ENCODE data around the gene ANKRD10. TPM values are rescaled to one million over a fixed set of nuclear protein-coding genes. Genes with fewer than 3 reads are reported as not detected.
"Not testable (repeated sequence)": the region's sequence is repeated elsewhere in the genome, so short reads cannot be mapped to it uniquely, and the experiment has no call there.

The ANKRD10 gene
- total and polyA plus RNA-seq, 10 of the 15 experiments (the other 5 are each of a cell fraction or from before 2014, with no cell fraction given): 47.1 to 199 (median 97.2) TPM

DNA sequence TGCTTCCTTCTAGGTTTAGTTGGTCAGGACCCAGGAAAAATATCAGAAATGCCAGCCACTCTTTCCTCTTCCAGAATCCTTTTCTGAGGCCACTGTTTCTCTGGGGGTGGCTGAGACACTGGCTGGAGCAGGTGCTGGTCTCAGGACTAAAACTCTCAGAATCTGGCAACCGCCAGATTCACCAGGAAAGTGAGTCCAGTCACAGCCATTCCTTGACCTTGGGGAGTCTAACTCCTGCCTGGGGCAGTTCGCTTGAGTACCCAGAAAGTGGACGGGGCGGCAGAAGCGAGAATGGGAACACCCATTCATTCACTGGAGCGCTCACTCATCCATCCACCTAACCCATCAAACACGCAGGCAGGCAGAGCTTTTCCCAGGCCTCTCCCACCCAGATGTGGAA is 40.7 kb upstream of the ANKRD10 start:
- H3K27ac ChIP-seq (ENCODE audit: control insufficient read depth, insufficient read depth); H3K9ac ChIP-seq (ENCODE audit: control insufficient read depth, insufficient read depth, low read length); BruUV-seq (replicated peaks); intact Hi-C loops (cut with micrococcal nuclease; ENCODE audit: unreplicated experiment); SMC1A ChIA-PET (ENCODE audit: uncharacterized antibody, unreplicated experiment); H3K4me1 ChIP-seq (ENCODE audit: control insufficient read depth, insufficient read depth, low read length); DNase-seq (ENCODE audit: low read depth, low spot score); POLR2A ChIA-PET; H4K20me1 ChIP-seq (ENCODE audit: control insufficient read depth, insufficient read depth); in situ Hi-C loops (cut with MboI); H3K27me3 ChIP-seq (replicated peaks in 1 of 2; ENCODE audit: control insufficient read depth in 2 of 2, insufficient read depth in 2 of 2, low read length in 1 of 2); H2AFZ ChIP-seq (ENCODE audit: control insufficient read depth, low read depth, low read length); H3K4me3 ChIP-seq; H3K36me3 ChIP-seq (ENCODE audit: control insufficient read depth in 2 of 2, insufficient read depth in 2 of 2, low read length in 1 of 2); RAD21 ChIA-PET (ENCODE audit: unreplicated experiment); H3K79me2 ChIP-seq (ENCODE audit: control insufficient read depth, insufficient read depth, low read length); ATAC-seq; H3K4me2 ChIP-seq (ENCODE audit: control insufficient read depth, insufficient read depth); H3K9me3 ChIP-seq (replicated peaks; ENCODE audit: control insufficient read depth, insufficient read depth, low read length): not testable (repeated sequence)
- peak; percentile 52 for FAIRE-seq
- CTCF ChIA-PET: interaction anchor here (1.3 kb wide), 1 partner anchor 12 kb away, joined by 3 read pairs; no protein-coding TSS in a partner anchor
- WGBS (ENCODE audit: insufficient coverage, insufficient replicate concordance, low lambda C conversion rate, missing lambda C conversion rate): 13% methylated on average over 4 of the region's 7 CpGs

DNA sequence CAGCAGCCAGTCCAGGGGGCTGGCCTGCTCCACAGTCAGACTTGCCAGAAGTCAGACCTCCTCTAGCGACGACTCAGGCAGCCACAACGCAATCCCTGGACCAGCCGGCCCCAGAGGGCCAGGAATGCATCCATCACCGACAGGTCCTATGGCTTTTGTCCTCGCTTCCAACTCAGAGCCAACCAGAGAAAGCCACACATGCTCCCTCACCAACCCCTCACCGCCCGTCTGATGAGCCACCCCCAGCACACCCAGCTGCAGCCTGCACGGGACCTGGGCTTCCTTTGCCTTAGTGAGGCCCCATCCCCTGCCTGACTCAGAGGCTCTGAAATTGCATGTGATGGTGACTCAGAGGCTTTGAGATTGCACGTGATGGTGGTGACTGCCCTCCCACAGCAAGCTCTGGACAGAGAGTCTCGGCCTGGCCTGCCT is 40.2 kb upstream of the ANKRD10 start:
- H3K27ac ChIP-seq (ENCODE audit: control insufficient read depth, insufficient read depth); H3K36me3 ChIP-seq (ENCODE audit: control insufficient read depth in 2 of 2, insufficient read depth in 2 of 2, low read length in 1 of 2); FAIRE-seq; H3K4me3 ChIP-seq; SMC1A ChIA-PET (ENCODE audit: uncharacterized antibody, unreplicated experiment); in situ Hi-C loops (cut with MboI); H2AFZ ChIP-seq (ENCODE audit: control insufficient read depth, low read depth, low read length); H3K27me3 ChIP-seq (replicated peaks in 1 of 2; ENCODE audit: control insufficient read depth in 2 of 2, insufficient read depth in 2 of 2, low read length in 1 of 2); H3K79me2 ChIP-seq (ENCODE audit: control insufficient read depth, insufficient read depth, low read length); H4K20me1 ChIP-seq (ENCODE audit: control insufficient read depth, insufficient read depth); DNase-seq (ENCODE audit: low read depth, low spot score); H3K9ac ChIP-seq (ENCODE audit: control insufficient read depth, insufficient read depth, low read length); H3K4me2 ChIP-seq (ENCODE audit: control insufficient read depth, insufficient read depth); intact Hi-C loops (cut with micrococcal nuclease; ENCODE audit: unreplicated experiment); H3K4me1 ChIP-seq (ENCODE audit: control insufficient read depth, insufficient read depth, low read length); BruUV-seq (replicated peaks); RAD21 ChIA-PET (ENCODE audit: unreplicated experiment); H3K9me3 ChIP-seq (replicated peaks; ENCODE audit: control insufficient read depth, insufficient read depth, low read length): not testable (repeated sequence)
- ATAC-seq: peak; percentile 77
- WGBS (ENCODE audit: insufficient coverage, insufficient replicate concordance, low lambda C conversion rate, missing lambda C conversion rate): 47% methylated on average over 11 of the region's 11 CpGs
- ChIA-PET POLR2A (interaction anchor here (0.6 kb wide), 1 partner anchor 483 kb away, joined by 3 read pairs; no protein-coding TSS in a partner anchor), CTCF (interaction anchor here (0.7 to 1.3 kb wide), 2 partner anchors 12 to 262 kb away, joined by 3 read pairs; no protein-coding TSS in a partner anchor)
- 0 out of 2 replicates have a peak, but pooled peaks have one; percentile 13 for TF ChIP-seq RAD51 (IDR thresholded peaks at IDR 0.05)
- TF ChIP-seq BHLHE40 (IDR thresholded peaks at IDR 0.05; ENCODE audit: borderline replicate concordance in 1 of 2, low read depth in 2 of 2, low read length in 1 of 2): peak; percentile 73 to 96
- TF ChIP-seq JUNB (IDR thresholded peaks at IDR 0.05): peak; percentile 44; the same call in 1 of the 2 replicates
- 0 out of 2 replicates have a peak, but pooled peaks have one; percentile 25 for TF ChIP-seq TCF12 (IDR thresholded peaks at IDR 0.05; ENCODE audit: low read depth, low read length)

DNA sequence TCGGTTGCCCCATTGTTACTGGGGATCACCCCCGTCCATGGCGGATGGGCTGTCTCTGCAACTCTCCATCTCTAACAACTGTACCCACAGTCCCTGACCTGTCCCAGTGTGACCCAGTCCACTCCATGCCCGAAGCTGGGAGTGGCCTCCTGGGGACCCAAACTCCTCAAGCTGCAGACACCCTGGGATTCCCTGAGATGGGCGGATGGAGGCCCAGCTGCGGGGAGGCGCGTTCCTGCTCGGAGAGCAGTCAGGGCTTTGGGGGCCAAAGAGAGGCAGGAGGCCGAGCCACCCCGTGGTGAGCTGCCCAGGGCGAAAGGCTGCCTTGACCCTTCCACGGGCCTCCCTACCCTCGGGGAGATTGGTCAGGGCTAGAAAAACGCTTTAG is 39.7 kb upstream of the ANKRD10 start:
- ChIA-PET POLR2A (interaction anchor here (0.6 kb wide), 2 partner anchors 94 to 482 kb away, joined by 3 read pairs; no protein-coding TSS in a partner anchor), CTCF (interaction anchor here (0.7 to 1.3 kb wide), 2 partner anchors 11 to 262 kb away, joined by 3 read pairs; no protein-coding TSS in a partner anchor)
- H3K4me3 ChIP-seq; H4K20me1 ChIP-seq (ENCODE audit: control insufficient read depth, insufficient read depth); SMC1A ChIA-PET (ENCODE audit: uncharacterized antibody, unreplicated experiment); H3K79me2 ChIP-seq (ENCODE audit: control insufficient read depth, insufficient read depth, low read length); ATAC-seq; H3K4me1 ChIP-seq (ENCODE audit: control insufficient read depth, insufficient read depth, low read length); FAIRE-seq; H3K9me3 ChIP-seq (replicated peaks; ENCODE audit: control insufficient read depth, insufficient read depth, low read length); DNase-seq (ENCODE audit: low read depth, low spot score); H3K9ac ChIP-seq (ENCODE audit: control insufficient read depth, insufficient read depth, low read length); intact Hi-C loops (cut with micrococcal nuclease; ENCODE audit: unreplicated experiment); RAD21 ChIA-PET (ENCODE audit: unreplicated experiment); H3K27me3 ChIP-seq (replicated peaks in 1 of 2; ENCODE audit: control insufficient read depth in 2 of 2, insufficient read depth in 2 of 2, low read length in 1 of 2); H2AFZ ChIP-seq (ENCODE audit: control insufficient read depth, low read depth, low read length); H3K4me2 ChIP-seq (ENCODE audit: control insufficient read depth, insufficient read depth); H3K36me3 ChIP-seq (ENCODE audit: control insufficient read depth in 2 of 2, insufficient read depth in 2 of 2, low read length in 1 of 2); BruUV-seq (replicated peaks); H3K27ac ChIP-seq (ENCODE audit: control insufficient read depth, insufficient read depth): not testable (repeated sequence)
- in situ Hi-C loops (cut with MboI): loop anchor here (5.0 kb wide), 1 partner anchor 1443 kb away; no protein-coding TSS in a partner anchor
- WGBS (ENCODE audit: insufficient coverage, insufficient replicate concordance, low lambda C conversion rate, missing lambda C conversion rate): 44% methylated on average over 12 of the region's 15 CpGs
